ENCODE results near the gene PACRG.

PACRG gene

GRCh38 chr6:163248051-163248450 lies 520.3 kb downstream of the PACRG start:
- H3K36me3 Mint-ChIP-seq (ENCODE audit: low read depth): no peaks in the 10 kb centered on the region
- peaks cover 30% of the 10 kb centered on the region for H3K4me1 Mint-ChIP-seq
- no peak for DNase-seq
- no peak overlapping the region for H3K27ac Mint-ChIP-seq
- H3K27me3 Mint-ChIP-seq (ENCODE audit: low read depth, poor library complexity): peaks cover 5% of the 10 kb centered on the region
- no peak for TF ChIP-seq CTCF (IDR thresholded peaks at IDR 0.05)
- H3K9me3 Mint-ChIP-seq: no peaks in the 10 kb centered on the region
- H3K4me3 Mint-ChIP-seq: no peak overlapping the region

GRCh38 chr6:163249651-163250101 lies 521.9 kb downstream of the PACRG start:
- no peaks in the 10 kb centered on the region for H3K9me3 Mint-ChIP-seq
- no peaks in the 10 kb centered on the region for H3K36me3 Mint-ChIP-seq (ENCODE audit: low read depth)
- peaks cover 5% of the 10 kb centered on the region for H3K27me3 Mint-ChIP-seq (ENCODE audit: low read depth, poor library complexity)
- TF ChIP-seq CTCF (IDR thresholded peaks at IDR 0.05): no peak
- DNase-seq: no peak
- H3K4me3 Mint-ChIP-seq: no peak overlapping the region
- H3K4me1 Mint-ChIP-seq: peaks cover 31% of the 10 kb centered on the region
- no peak overlapping the region for H3K27ac Mint-ChIP-seq

GRCh38 chr6:163250116-163250515 lies 522.3 kb downstream of the PACRG start:
- no peak overlapping the region for H3K27ac Mint-ChIP-seq
- no peaks in the 10 kb centered on the region for H3K9me3 Mint-ChIP-seq
- H3K27me3 Mint-ChIP-seq (ENCODE audit: low read depth, poor library complexity): peaks cover 5% of the 10 kb centered on the region

GRCh38 chr6:163252061-163252591 lies 524.4 kb downstream of the PACRG start:
- no peak overlapping the region for H3K4me3 Mint-ChIP-seq
- no peak overlapping the region for H3K27ac Mint-ChIP-seq
- no peaks in the 10 kb centered on the region for H3K9me3 Mint-ChIP-seq
- peaks cover 5% of the 10 kb centered on the region for H3K27me3 Mint-ChIP-seq (ENCODE audit: low read depth, poor library complexity)
- no peak for TF ChIP-seq CTCF (IDR thresholded peaks at IDR 0.05)
- no peak for DNase-seq
- no peaks in the 10 kb centered on the region for H3K36me3 Mint-ChIP-seq (ENCODE audit: low read depth)
- peaks cover 31% of the 10 kb centered on the region for H3K4me1 Mint-ChIP-seq

More at GRCh38 chr6:163250116-163250515, 522.3 kb downstream of the PACRG start:
- Mint-ChIP-seq H3K4me1 (peaks cover 31% of the 10 kb centered on the region), H3K4me3 (no peak overlapping the region), H3K36me3 (ENCODE audit: low read depth) (no peaks in the 10 kb centered on the region)
- no peak for DNase-seq
- no peak for TF ChIP-seq CTCF (IDR thresholded peaks at IDR 0.05)

GRCh38 chr6:163253556-163254213 lies 525.9 kb downstream of the PACRG start:
- H3K27me3 Mint-ChIP-seq (ENCODE audit: low read depth, poor library complexity): peaks cover 5% of the 10 kb centered on the region
- H3K27ac Mint-ChIP-seq: no peak overlapping the region
- H3K36me3 Mint-ChIP-seq (ENCODE audit: low read depth): no peaks in the 10 kb centered on the region
- no peak overlapping the region for H3K4me3 Mint-ChIP-seq
- no peak for DNase-seq
- no peak for TF ChIP-seq CTCF (IDR thresholded peaks at IDR 0.05)
- H3K9me3 Mint-ChIP-seq: no peaks in the 10 kb centered on the region
- H3K4me1 Mint-ChIP-seq: peaks cover 31% of the 10 kb centered on the region

- no peak for DNase-seq
- no peak overlapping the region for H3K4me3 Mint-ChIP-seq
- H3K4me1 Mint-ChIP-seq: peaks cover 31% of the 10 kb centered on the region
- H3K36me3 Mint-ChIP-seq (ENCODE audit: low read depth): no peaks in the 10 kb centered on the region
- TF ChIP-seq CTCF (IDR thresholded peaks at IDR 0.05): no peak
- peaks cover 11% of the 10 kb centered on the region for H3K27me3 Mint-ChIP-seq (ENCODE audit: low read depth, poor library complexity)
- H3K9me3 Mint-ChIP-seq: no peaks in the 10 kb centered on the region
- no peak overlapping the region for H3K27ac Mint-ChIP-seq
Measured at GRCh38 chr6:163254341-163254835, 526.6 kb downstream of the PACRG start.

Measured in nephron progenitor cell (in vitro differentiated cells).